Left lung (tissue), 10 donors: ENCODE data around the gene WDR72. TPM values are rescaled to one million over a fixed set of nuclear protein-coding genes. Genes with fewer than 3 reads are reported as not detected.

Experiments
- ATAC-seq: fragments of 200-7000 bp; cut with Tn5 transposase; one replicate; pipeline ENCODE4 v1.9.1; 2020; ENCODE audit warnings: moderate library complexity
- DNase-seq, 4 donors: peaks; one replicate each; pipeline ENCODE4 v3.0.0-alpha.2; 2013 to 2020
- H3K27ac ChIP-seq, 2 donors: fragments of 200-600 bp; sonication (generic) in 1 of 2; one replicate each; pipeline versions ENCODE4 v1.5.0 to v1.8.0; 2020 to 2021
- H3K27me3 ChIP-seq, 2 donors: fragments of 200-600 bp; sonication (generic) in 1 of 2; one replicate each; pipeline versions ENCODE4 v1.5.0 to v1.8.0; 2020 to 2021
- H3K36me3 ChIP-seq, 2 donors: fragments of 200-600 bp; sonication (generic) in 1 of 2; one replicate each; pipeline versions ENCODE4 v1.5.0 to v1.8.0; 2020 to 2021
- H3K4me1 ChIP-seq, 2 donors: fragments of 200-600 bp; one replicate each; pipeline ENCODE4 v1.8.0; 2021
- H3K4me3 ChIP-seq, 2 donors: fragments of 200-600 bp; sonication (generic) in 1 of 2; one replicate each; pipeline versions ENCODE4 v1.5.0 to v1.8.0; 2020 to 2021; ENCODE audit warnings: mild to moderate bottlenecking in 1 of 2
- H3K9me3 ChIP-seq, 2 donors: fragments of 200-600 bp; sonication (generic) in 1 of 2; one replicate each; pipeline versions ENCODE4 v1.5.0 to v1.8.0; 2020 to 2021
- CTCF ChIP-seq, 2 donors: fragments of 200-600 bp; sonication (generic) in 1 of 2; IDR thresholded peaks; one replicate each; pipeline versions ENCODE4 v1.5.0 to v1.8.0; 2021; ENCODE audit warnings: antibody characterized with exemption in 2 of 2
- intact Hi-C, 2 donors: fragments of 100-400 bp; cut with DNase I; formaldehyde crosslinking; loops; one replicate each; pipeline versions ENCODE4 v1.11.2 to v1.14.2; 2022
- polyA plus RNA-seq, 6 donors: library from polyadenylated mRNA; unstranded; fragments of 120-200 nt; gene quantifications; one replicate each; pipeline ENCODE4 v1.2.1, GENCODE V29; 2013; ENCODE audit not compliant: insufficient read length in 6 of 6
- total RNA-seq, 2 donors: library from RNA; stranded (reverse); fragmentation: NEBNext Ultra II Directional; extraction: Animal tissue kit (Norgen Biotek cat#: 25700); gene quantifications; one replicate each; pipeline ENCODE4 v1.2.1, GENCODE V29; 2021
- donor health status: DM: no; HTN: yes; CAD: no.
- donor health status: DM: no; HTN: no; CAD: no.

WDR72 gene
- total and polyA plus RNA-seq, 8 donors = 0.73 to 6.5 (median 3.0) TPM

DNA sequence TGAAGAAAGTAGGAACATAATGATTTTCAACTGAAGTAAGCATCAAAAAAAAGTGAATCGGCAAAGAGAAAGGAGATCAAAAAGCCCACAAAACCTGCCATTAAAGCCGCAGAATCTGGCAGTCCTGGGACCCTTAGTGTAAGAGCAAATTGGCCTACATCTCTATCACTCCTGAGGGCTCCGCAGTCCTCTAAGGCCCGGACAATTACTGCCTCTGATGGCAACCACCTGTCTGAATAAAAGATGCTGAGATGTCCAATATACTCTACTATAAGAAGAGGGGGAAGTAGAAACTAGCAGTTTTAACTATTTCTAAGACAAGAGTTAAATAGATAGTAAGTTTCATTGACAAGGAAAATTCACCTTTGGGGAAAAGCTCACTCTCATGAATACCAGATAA is 20.3 kb downstream of the WDR72 start:
- Histone ChIP-seq H3K27me3 (no peaks in the 10 kb centered on the region), H3K9me3 (no peaks in the 10 kb centered on the region), H3K4me3 (no peak overlapping the region), H3K4me1 (no peaks in the 10 kb centered on the region), H3K27ac (no peak overlapping the region), H3K36me3 (no peaks in the 10 kb centered on the region)
- intact Hi-C loops = no loop called here
- ATAC-seq (no peak), DNase-seq (no peak)
- TF ChIP-seq CTCF (IDR thresholded peaks at IDR 0.05) = no peak

GRCh38 chr15:53721334-53722087 is 38.0 kb downstream of the WDR72 start:
- ATAC-seq (no peak), DNase-seq (no peak)
- intact Hi-C loops = no loop called here
- TF ChIP-seq CTCF (IDR thresholded peaks at IDR 0.05) = no peak
- Histone ChIP-seq H3K4me3 (no peak overlapping the region), H3K4me1 (no peaks in the 10 kb centered on the region), H3K27me3 (no peaks in the 10 kb centered on the region), H3K36me3 (no peaks in the 10 kb centered on the region), H3K27ac (no peak overlapping the region), H3K9me3 (no peaks in the 10 kb centered on the region)

DNA sequence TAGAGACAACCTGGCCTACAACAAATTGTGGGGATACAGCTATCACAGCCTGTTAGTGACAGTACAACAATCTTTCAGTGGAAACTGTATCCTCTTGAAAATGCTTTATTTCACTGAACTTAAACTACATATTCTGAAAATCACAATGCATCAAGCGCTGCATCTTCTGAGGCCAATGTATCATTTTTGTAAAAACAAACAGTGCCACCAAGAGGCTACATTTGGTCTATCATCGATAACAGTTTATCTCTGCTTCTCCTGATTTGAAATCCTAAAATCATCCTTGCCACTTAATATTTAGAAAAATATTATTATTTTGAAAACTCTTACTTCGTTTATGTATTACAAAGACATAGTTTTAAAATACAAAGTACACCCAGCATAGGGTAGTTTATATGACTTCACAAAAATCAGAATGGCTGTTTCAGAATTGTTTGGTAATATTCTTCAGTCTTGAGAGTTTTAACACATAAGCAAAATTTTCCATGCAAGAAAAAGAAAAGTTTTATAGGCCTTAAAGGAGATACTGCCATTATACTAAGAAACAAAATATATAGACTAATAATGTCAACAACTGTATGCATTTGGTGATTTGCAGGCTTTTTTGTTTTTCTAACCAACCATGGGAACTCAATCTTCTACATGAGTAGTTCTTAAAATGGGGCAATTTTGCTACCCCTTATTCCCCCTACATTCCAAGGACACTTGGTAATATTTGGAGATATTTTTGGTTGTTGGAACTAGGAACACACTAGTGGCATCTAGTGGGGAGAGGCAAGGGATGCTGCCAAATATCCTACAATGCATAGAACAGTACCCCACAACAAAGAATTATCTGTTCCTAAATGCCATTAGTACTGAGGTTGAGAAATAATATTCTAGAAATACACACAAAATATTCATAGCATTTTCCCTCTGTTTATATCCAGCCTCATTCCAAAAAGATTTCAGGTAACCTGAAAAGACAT is 42.3 kb downstream of the WDR72 start:
- Histone ChIP-seq H3K4me3 (no peak overlapping the region), H3K9me3 (no peaks in the 10 kb centered on the region), H3K36me3 (no peaks in the 10 kb centered on the region), H3K4me1 (no peaks in the 10 kb centered on the region), H3K27ac (no peak overlapping the region), H3K27me3 (no peaks in the 10 kb centered on the region)
- intact Hi-C loops = no loop called here
- peak; percentile 21 for ATAC-seq
- DNase-seq = peak in 1 of 4 donors; percentile 18
- TF ChIP-seq CTCF (IDR thresholded peaks at IDR 0.05) = no peak

DNA sequence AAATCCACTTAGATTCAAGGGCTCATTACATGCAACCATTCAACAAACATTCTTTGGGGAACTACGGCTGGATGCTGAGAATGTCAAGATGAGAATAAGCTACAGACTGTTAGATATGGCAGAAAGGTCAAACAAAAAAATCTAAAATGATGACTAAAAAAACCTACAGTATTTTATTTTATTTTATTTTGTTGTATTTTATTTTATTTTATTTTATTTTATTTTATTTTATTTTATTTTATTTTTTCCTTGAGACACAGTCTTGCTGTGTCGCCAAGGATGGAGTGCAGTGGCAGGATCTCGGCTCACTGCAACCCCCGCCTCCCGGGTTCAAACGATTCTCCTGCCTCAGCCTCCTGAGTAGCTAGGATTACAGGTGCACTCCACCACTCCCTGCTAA is 46.2 kb downstream of the WDR72 start:
- intact Hi-C loops = no loop called here
- Histone ChIP-seq H3K36me3 (no peaks in the 10 kb centered on the region), H3K27ac (no peak overlapping the region), H3K27me3 (no peaks in the 10 kb centered on the region), H3K4me3 (no peak overlapping the region), H3K9me3 (no peaks in the 10 kb centered on the region), H3K4me1 (no peaks in the 10 kb centered on the region)
- no peak for TF ChIP-seq CTCF (IDR thresholded peaks at IDR 0.05)
- DNase-seq (no peak), ATAC-seq (no peak)

DNA sequence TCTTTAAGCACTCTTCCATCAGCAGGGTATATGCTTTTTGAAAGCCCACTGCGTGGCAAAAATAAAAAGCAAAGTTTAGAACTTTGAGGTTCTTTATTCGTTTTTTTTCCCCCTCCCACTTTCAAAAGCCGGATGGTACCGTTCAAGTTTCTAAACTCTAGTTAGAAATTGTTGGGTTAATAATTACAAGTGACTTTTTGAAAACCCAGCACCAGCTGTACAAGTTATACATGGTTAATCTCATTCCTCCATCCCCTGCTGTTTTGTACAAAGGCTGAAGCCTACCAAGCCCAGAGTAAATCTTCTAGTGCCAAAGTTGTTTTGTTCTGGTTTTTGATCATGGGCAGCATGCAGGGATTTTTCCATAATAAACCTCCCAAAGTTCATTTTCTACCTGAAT is 48.6 kb downstream of the WDR72 start:
- Histone ChIP-seq H3K27ac (no peak overlapping the region), H3K4me1 (no peaks in the 10 kb centered on the region), H3K27me3 (no peaks in the 10 kb centered on the region), H3K9me3 (no peaks in the 10 kb centered on the region), H3K36me3 (no peaks in the 10 kb centered on the region), H3K4me3 (no peak overlapping the region)
- intact Hi-C loops = no loop called here
- ATAC-seq (no peak), DNase-seq (peak in 1 of 4 donors; percentile 1)
- no peak for TF ChIP-seq CTCF (IDR thresholded peaks at IDR 0.05)
